OCI-LY7 (cell line): ENCODE data around the gene ANGPT4.

Experiments
- EZH2phosphoT487 ChIP-seq: fragments of 200-600 bp; sonication (generic); IDR thresholded peaks from 2 replicates; pipeline ENCODE4 v1.6.1; 2018; ENCODE audit warnings: low read depth, borderline replicate concordance, mild to moderate bottlenecking, mixed run types, antibody characterized with exemption, low read length, moderate library complexity, mixed read lengths
- TF ChIP-seq, protein P1 (sequence below): fragments of 200-600 bp; sonication (generic); conservative IDR thresholded peaks from 2 replicates; pipeline ENCODE4 v1.5.1; 2014; ENCODE audit warnings: mild to moderate bottlenecking, antibody characterized with exemption, low read length, moderate library complexity, mixed read lengths

DNA sequence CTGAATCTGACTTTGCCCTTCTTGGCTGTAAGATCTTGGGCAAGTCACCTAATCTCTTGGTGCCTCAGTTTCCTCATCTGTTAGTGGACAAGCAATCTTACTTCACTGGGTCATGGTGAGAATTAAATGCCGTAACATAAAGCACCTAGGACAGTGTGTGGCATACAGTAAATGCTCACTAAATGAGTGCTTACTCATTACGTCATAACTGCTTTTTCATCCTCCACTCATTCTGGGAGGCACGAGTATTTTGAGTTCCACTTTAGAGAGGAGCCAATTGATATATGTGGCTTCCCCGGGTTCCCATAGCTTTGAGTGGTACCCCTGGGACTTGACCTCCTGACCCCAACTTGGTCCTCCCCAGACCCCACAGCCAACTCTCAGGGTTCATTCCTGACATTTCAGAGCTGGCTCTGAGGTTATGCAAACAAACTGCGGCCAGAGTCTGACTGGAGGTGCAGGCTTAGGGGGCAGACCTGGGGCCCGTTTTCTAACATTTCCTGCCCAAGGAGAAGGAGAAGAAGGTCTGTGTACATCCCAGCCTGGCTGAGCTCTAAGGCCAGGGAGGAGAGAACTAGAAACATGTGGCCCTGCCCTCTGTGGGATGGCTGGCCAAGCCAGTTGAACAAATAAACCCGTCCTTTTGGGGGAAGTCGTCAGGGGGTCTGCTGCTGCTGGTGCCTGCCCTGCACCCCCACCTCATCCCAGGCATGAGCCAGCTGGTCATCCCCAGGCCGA, 5.8 kb downstream of the ANGPT4 start:
- TF ChIP-seq, protein P1, sequence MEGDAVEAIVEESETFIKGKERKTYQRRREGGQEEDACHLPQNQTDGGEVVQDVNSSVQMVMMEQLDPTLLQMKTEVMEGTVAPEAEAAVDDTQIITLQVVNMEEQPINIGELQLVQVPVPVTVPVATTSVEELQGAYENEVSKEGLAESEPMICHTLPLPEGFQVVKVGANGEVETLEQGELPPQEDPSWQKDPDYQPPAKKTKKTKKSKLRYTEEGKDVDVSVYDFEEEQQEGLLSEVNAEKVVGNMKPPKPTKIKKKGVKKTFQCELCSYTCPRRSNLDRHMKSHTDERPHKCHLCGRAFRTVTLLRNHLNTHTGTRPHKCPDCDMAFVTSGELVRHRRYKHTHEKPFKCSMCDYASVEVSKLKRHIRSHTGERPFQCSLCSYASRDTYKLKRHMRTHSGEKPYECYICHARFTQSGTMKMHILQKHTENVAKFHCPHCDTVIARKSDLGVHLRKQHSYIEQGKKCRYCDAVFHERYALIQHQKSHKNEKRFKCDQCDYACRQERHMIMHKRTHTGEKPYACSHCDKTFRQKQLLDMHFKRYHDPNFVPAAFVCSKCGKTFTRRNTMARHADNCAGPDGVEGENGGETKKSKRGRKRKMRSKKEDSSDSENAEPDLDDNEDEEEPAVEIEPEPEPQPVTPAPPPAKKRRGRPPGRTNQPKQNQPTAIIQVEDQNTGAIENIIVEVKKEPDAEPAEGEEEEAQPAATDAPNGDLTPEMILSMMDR: no peak
- no peak for TF ChIP-seq EZH2phosphoT487
